HL-60 (cell line): ENCODE data around the gene CCDC54.

Experiments
- DNase-seq, 2 experiments: peaks; one replicate each; pipeline ENCODE4 v3.0.0-alpha.2; 2010 to 2020; ENCODE audit warnings: low read depth in 1 of 2, low spot score in 1 of 2
- H3K27ac ChIP-seq: fragments of 250-450 bp; sonication (Bioruptor Pico); replicated peaks from 2 replicates; pipeline ENCODE4 v1.5.1; 2020; ENCODE audit warnings: mild to moderate bottlenecking, moderate library complexity
- H3K27me3 ChIP-seq: fragments of 250-450 bp; sonication (Bioruptor Pico); 2 replicates; pipeline ENCODE4 v1.5.1; 2021; ENCODE audit warnings: mild to moderate bottlenecking, moderate library complexity; ENCODE audit not compliant: insufficient read depth, poor library complexity, severe bottlenecking
- H3K4me3 ChIP-seq: replicated peaks from 2 replicates; pipeline ENCODE4 v1.5.1; 2011; ENCODE audit warnings: mild to moderate bottlenecking, control low read depth, low read length; ENCODE audit not compliant: insufficient read depth
- GABPA ChIP-seq: IDR thresholded peaks from 2 replicates; pipeline ENCODE4 v1.6.1; 2012; ENCODE audit warnings: low read depth
- POLR2AphosphoS5 ChIP-seq: IDR thresholded peaks from 2 replicates; pipeline ENCODE4 v1.6.1; 2012; ENCODE audit warnings: low read depth
- REST ChIP-seq: IDR thresholded peaks from 2 replicates; pipeline ENCODE4 v1.6.1; 2012; ENCODE audit warnings: low read depth; ENCODE audit not compliant: insufficient replicate concordance
- SPI1 ChIP-seq: IDR thresholded peaks from 2 replicates; pipeline ENCODE4 v1.6.1; 2012; ENCODE audit warnings: low read depth, mild to moderate bottlenecking, borderline replicate concordance
- TF ChIP-seq, protein P1 (sequence below): IDR thresholded peaks from one replicate; pipeline ENCODE4 v1.5.1; 2011; ENCODE audit warnings: low read length, control low read depth, inconsistent platforms; ENCODE audit not compliant: insufficient read depth

Gene CCDC54

GRCh38 chr3:107367353-107367752, 9.9 kb upstream of the CCDC54 start:
- H3K27ac ChIP-seq = no peak overlapping the region; the same call in 1 of the 2 replicates
- 0 out of 2 replicates have a peak overlapping the region, but pooled peaks have one; percentile 1 for H3K4me3 ChIP-seq
- TF ChIP-seq SPI1 (peak; percentile 12; the same call in 1 of the 2 replicates), REST (no peak), POLR2AphosphoS5 (no peak), GABPA (no peak)
- TF ChIP-seq, protein P1, sequence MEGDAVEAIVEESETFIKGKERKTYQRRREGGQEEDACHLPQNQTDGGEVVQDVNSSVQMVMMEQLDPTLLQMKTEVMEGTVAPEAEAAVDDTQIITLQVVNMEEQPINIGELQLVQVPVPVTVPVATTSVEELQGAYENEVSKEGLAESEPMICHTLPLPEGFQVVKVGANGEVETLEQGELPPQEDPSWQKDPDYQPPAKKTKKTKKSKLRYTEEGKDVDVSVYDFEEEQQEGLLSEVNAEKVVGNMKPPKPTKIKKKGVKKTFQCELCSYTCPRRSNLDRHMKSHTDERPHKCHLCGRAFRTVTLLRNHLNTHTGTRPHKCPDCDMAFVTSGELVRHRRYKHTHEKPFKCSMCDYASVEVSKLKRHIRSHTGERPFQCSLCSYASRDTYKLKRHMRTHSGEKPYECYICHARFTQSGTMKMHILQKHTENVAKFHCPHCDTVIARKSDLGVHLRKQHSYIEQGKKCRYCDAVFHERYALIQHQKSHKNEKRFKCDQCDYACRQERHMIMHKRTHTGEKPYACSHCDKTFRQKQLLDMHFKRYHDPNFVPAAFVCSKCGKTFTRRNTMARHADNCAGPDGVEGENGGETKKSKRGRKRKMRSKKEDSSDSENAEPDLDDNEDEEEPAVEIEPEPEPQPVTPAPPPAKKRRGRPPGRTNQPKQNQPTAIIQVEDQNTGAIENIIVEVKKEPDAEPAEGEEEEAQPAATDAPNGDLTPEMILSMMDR = no peak
- DNase-seq = peak; percentile 3 to 52
- H3K27me3 ChIP-seq = no peaks in the 10 kb centered on the region

GRCh38 chr3:107368654-107369398, 8.4 kb upstream of the CCDC54 start:
- TF ChIP-seq POLR2AphosphoS5 = no peak
- TF ChIP-seq GABPA = no peak
- TF ChIP-seq, protein P1 = no peak
- no peak for TF ChIP-seq SPI1
- TF ChIP-seq REST = no peak
- no peak overlapping the region for H3K27ac ChIP-seq
- DNase-seq = no peak
- no peaks in the 10 kb centered on the region for H3K27me3 ChIP-seq
- no peak overlapping the region for H3K4me3 ChIP-seq

DNA sequence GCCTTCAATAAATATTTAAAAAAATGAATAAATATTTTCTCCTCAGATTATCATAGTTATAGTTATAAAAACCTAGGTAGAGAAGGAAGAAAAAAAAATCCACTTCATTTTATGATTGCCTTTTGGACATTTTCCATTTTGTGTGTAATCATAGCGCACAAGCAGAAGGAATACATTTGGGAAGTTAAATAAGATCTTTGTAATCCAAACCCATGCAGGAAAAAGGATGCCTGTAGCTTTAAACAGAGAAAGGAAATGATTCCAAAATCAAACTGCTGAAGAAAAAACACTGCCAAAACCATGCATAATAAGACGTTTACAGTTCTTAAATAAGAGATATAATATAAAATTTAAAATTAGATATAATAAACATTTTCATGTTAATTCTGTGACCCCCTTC, 7.4 kb upstream of the CCDC54 start:
- Histone ChIP-seq H3K27me3 (no peaks in the 10 kb centered on the region), H3K27ac (no peak overlapping the region), H3K4me3 (no peak overlapping the region)
- TF ChIP-seq, protein P1 = no peak
- TF ChIP-seq SPI1 = no peak
- no peak for TF ChIP-seq GABPA
- no peak for TF ChIP-seq REST
- TF ChIP-seq POLR2AphosphoS5 = no peak
- no peak for DNase-seq
